Activated CD4-positive, alpha-beta memory T cell treated with anti-CD3 and anti-CD28 coated beads for 36 hours (primary cell): ENCODE data around the gene CXCL1. TPM values are rescaled to one million over a fixed set of nuclear protein-coding genes. Genes with fewer than 3 reads are reported as not detected.

Experiments used
- CTCF ChIA-PET: fragments of 350-600 bp; sonication (Branson Sonifier 250); formaldehyde crosslinking; loops from one replicate; lab custom pipeline; 2021; ENCODE audit warnings: antibody characterized with exemption, inconsistent platforms; lab: Charles Lee
- POLR2A ChIA-PET: fragments of 350-600 bp; sonication (Branson Sonifier 250); formaldehyde crosslinking; loops from one replicate; lab custom pipeline; 2021; ENCODE audit warnings: antibody characterized with exemption; lab: Charles Lee
- DNase-seq: peaks from one replicate; pipeline ENCODE4 v3.0.0-alpha.2; 2020
- H3K27ac Mint-ChIP-seq: one replicate; pipeline ENCODE4 v1.8.0; 2021; ENCODE audit warnings: mixed read lengths
- H3K27me3 Mint-ChIP-seq: one replicate; pipeline ENCODE4 v1.8.0; 2021; ENCODE audit warnings: mixed read lengths
- H3K36me3 Mint-ChIP-seq: one replicate; pipeline ENCODE4 v1.8.0; 2021; ENCODE audit warnings: mixed read lengths
- H3K4me1 Mint-ChIP-seq: one replicate; pipeline ENCODE4 v1.8.0; 2021; ENCODE audit warnings: low read depth, mixed read lengths
- H3K4me3 Mint-ChIP-seq: one replicate; pipeline ENCODE4 v1.8.0; 2021; ENCODE audit warnings: mild to moderate bottlenecking, mixed read lengths
- H3K9me3 Mint-ChIP-seq: one replicate; pipeline ENCODE4 v1.8.0; 2021; ENCODE audit warnings: mixed read lengths
- intact Hi-C: fragments of 100-400 bp; cut with micrococcal nuclease; formaldehyde crosslinking; loops from one replicate; pipeline ENCODE4 v1.15.1; 2023
- total RNA-seq, 2 experiments: library from RNA; stranded (reverse); gene quantifications; one replicate each; pipeline ENCODE4 v1.2.3, GENCODE V29; 2021

Gene CXCL1
- not detected for total RNA-seq

- CTCF ChIA-PET = no interaction called here
- Mint-ChIP-seq H3K27ac (no peak within 1 kb of the TSS), H3K27me3 (peaks cover 14% of the 10 kb centered on the region), H3K36me3 (no peaks in the 10 kb centered on the region), H3K4me3 (no peak within 1 kb of the TSS), H3K9me3 (no peaks in the 10 kb centered on the region), H3K4me1 (no peaks in the 10 kb centered on the region)
- no peak for DNase-seq
- intact Hi-C loops = no loop called here
- POLR2A ChIA-PET = no interaction called here
Observed at GRCh38 chr4:73869130-73870055, at the start of gene CXCL1. TSS of gene CXCL1 (plus strand) at chr4:73869393. CDS start at chr4:73869471, 78 bp downstream.

DNA sequence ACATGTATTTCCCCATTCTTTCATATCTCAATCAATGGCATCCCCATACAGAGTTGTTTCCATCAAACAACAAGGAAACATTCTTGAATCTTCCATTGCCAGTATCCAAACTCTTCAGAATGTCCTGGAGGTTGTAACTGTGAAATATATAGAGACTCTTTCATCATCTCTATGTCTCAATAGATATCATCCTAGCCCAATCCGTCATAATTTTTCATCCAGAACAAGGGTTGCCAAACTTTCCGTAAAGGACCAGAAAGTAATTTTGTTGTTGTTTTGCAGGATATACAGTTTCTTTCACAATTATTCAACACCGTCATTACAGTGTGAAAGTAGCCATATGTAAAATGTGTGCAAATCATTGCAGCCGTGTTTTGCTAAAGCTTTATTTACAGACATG lies 47.9 kb upstream of the CXCL1 start:
- POLR2A ChIA-PET = no interaction called here
- Mint-ChIP-seq H3K4me1 (no peaks in the 10 kb centered on the region), H3K27me3 (no peaks in the 10 kb centered on the region), H3K4me3 (no peak overlapping the region), H3K36me3 (no peaks in the 10 kb centered on the region), H3K27ac (no peak overlapping the region), H3K9me3 (peaks cover 2% of the 10 kb centered on the region)
- intact Hi-C loops = no loop called here
- CTCF ChIA-PET = no interaction called here
- DNase-seq = no peak

- Mint-ChIP-seq H3K27me3 (no peaks in the 10 kb centered on the region), H3K4me3 (no peak overlapping the region), H3K4me1 (no peaks in the 10 kb centered on the region), H3K27ac (no peak overlapping the region), H3K36me3 (no peaks in the 10 kb centered on the region), H3K9me3 (no peaks in the 10 kb centered on the region)
- intact Hi-C loops = no loop called here
- ChIA-PET CTCF (no interaction called here), POLR2A (no interaction called here)
- DNase-seq = no peak
Observed at GRCh38 chr4:73822389-73822788, 46.8 kb upstream of the CXCL1 start.

DNA sequence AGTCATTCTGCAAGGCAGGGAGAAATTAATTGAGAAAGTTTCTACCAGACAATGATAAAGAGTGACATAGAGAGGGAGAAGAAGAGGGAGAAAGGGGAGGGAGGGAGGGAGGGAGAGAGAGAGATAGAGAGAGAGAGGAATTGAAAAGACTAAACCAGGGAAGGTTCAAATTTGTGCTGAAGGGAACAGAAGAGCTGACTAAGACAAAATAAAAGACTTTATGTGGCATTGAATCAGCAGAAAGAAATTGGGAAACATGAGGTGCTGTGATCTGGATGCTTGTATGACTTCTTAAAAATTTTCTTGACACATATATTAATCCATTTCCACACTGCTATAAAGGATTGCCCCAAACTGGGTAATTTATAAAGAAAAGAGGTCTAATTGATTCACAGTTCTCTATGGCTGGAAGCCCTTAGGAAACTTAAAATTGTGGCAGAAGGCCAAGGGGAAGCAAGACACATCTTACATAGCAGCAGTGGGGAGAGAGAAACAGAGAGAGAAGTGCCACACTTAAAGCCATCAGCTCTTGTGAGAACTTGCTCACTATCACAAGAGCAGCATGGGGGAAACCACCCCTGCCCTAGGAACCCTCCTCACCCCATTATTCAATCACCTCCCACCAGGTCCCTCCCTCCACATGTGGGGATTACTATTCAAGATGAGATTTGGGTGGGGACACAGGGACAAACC lies 46.2 kb upstream of the CXCL1 start:
- no peak for DNase-seq
- Mint-ChIP-seq H3K4me3 (no peak overlapping the region), H3K27ac (no peak overlapping the region), H3K9me3 (no peaks in the 10 kb centered on the region), H3K36me3 (no peaks in the 10 kb centered on the region), H3K27me3 (no peaks in the 10 kb centered on the region), H3K4me1 (no peaks in the 10 kb centered on the region)
- POLR2A ChIA-PET = no interaction called here
- CTCF ChIA-PET = no interaction called here
- intact Hi-C loops = no loop called here

GRCh38 chr4:73823760-73824159 lies 45.4 kb upstream of the CXCL1 start:
- ChIA-PET POLR2A (no interaction called here), CTCF (no interaction called here)
- Mint-ChIP-seq H3K4me1 (no peaks in the 10 kb centered on the region), H3K4me3 (no peak overlapping the region), H3K9me3 (no peaks in the 10 kb centered on the region), H3K36me3 (no peaks in the 10 kb centered on the region), H3K27ac (no peak overlapping the region), H3K27me3 (no peaks in the 10 kb centered on the region)
- intact Hi-C loops = no loop called here
- DNase-seq = no peak

- no peak for DNase-seq
- Mint-ChIP-seq H3K4me1 (no peaks in the 10 kb centered on the region), H3K9me3 (no peaks in the 10 kb centered on the region), H3K27ac (no peak overlapping the region), H3K4me3 (no peak overlapping the region), H3K36me3 (no peaks in the 10 kb centered on the region), H3K27me3 (no peaks in the 10 kb centered on the region)
- intact Hi-C loops = no loop called here
- POLR2A ChIA-PET = no interaction called here
- CTCF ChIA-PET = no interaction called here
Observed at GRCh38 chr4:73828956-73829355, 40.2 kb upstream of the CXCL1 start.

DNA sequence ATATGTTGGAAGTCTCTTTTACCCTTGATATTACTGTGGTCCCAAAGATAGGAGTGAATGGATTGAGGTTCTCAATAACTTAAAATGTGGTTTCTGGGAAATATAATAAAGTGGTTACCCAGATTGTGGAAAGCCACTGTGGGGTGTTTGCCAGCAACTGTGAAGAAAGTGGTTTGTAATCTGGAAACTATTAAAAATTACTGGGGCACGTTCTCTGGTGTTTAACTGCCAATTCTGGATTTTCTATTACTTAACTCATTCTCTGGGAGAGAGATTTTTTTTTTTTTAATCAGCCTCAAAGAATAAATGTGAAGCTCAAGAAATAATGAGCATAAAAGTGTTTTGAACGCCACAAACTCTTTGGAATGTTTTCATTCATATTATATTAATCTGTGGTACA lies 37.6 kb upstream of the CXCL1 start:
- no peaks in the 10 kb centered on the region for H3K9me3 Mint-ChIP-seq
- POLR2A ChIA-PET = no interaction called here
- DNase-seq = no peak
- H3K27me3 Mint-ChIP-seq = no peaks in the 10 kb centered on the region
- intact Hi-C loops = no loop called here
- H3K27ac Mint-ChIP-seq = no peak overlapping the region
- no peak overlapping the region for H3K4me3 Mint-ChIP-seq
- CTCF ChIA-PET = no interaction called here
- no peaks in the 10 kb centered on the region for H3K36me3 Mint-ChIP-seq
- no peaks in the 10 kb centered on the region for H3K4me1 Mint-ChIP-seq

GRCh38 chr4:73832651-73833237 lies 36.4 kb upstream of the CXCL1 start:
- H3K4me1 Mint-ChIP-seq = no peaks in the 10 kb centered on the region
- CTCF ChIA-PET = no interaction called here

GRCh38 chr4:73836373-73837279 lies 32.6 kb upstream of the CXCL1 start, which contains the start of gene CXCL6:
TSS of gene CXCL6 (plus strand) at chr4:73836678. CDS start at chr4:73836751, 73 bp downstream.
- Mint-ChIP-seq H3K27ac (no peak within 1 kb of the TSS), H3K4me3 (no peak within 1 kb of the TSS), H3K36me3 (no peaks in the 10 kb centered on the region), H3K27me3 (no peaks in the 10 kb centered on the region), H3K4me1 (no peaks in the 10 kb centered on the region), H3K9me3 (no peaks in the 10 kb centered on the region)
- ChIA-PET POLR2A (no interaction called here), CTCF (no interaction called here)
- no peak for DNase-seq
- intact Hi-C loops = no loop called here

More at GRCh38 chr4:73832651-73833237, 36.4 kb upstream of the CXCL1 start:
- no peaks in the 10 kb centered on the region for H3K27me3 Mint-ChIP-seq
- H3K4me3 Mint-ChIP-seq = no peak overlapping the region
- no peak for DNase-seq
- POLR2A ChIA-PET = no interaction called here
- H3K9me3 Mint-ChIP-seq = no peaks in the 10 kb centered on the region
- intact Hi-C loops = no loop called here
- no peak overlapping the region for H3K27ac Mint-ChIP-seq
- H3K36me3 Mint-ChIP-seq = no peaks in the 10 kb centered on the region

- no peak for DNase-seq
- intact Hi-C loops = no loop called here
- ChIA-PET POLR2A (no interaction called here), CTCF (no interaction called here)
- Mint-ChIP-seq H3K9me3 (no peaks in the 10 kb centered on the region), H3K36me3 (no peaks in the 10 kb centered on the region), H3K27me3 (no peaks in the 10 kb centered on the region), H3K4me3 (no peak overlapping the region), H3K27ac (no peak overlapping the region), H3K4me1 (no peaks in the 10 kb centered on the region)
Observed at GRCh38 chr4:73839071-73839470, 30.1 kb upstream of the CXCL1 start.

GRCh38 chr4:73839715-73840114 lies 29.5 kb upstream of the CXCL1 start:
- Mint-ChIP-seq H3K9me3 (no peaks in the 10 kb centered on the region), H3K27ac (no peak overlapping the region), H3K4me3 (no peak overlapping the region), H3K27me3 (no peaks in the 10 kb centered on the region), H3K36me3 (no peaks in the 10 kb centered on the region), H3K4me1 (no peaks in the 10 kb centered on the region)
- CTCF ChIA-PET = no interaction called here
- POLR2A ChIA-PET = no interaction called here
- intact Hi-C loops = no loop called here
- no peak for DNase-seq
